Measurements from ENCODE around the gene MAN2B2. TPM values are rescaled to one million over a fixed set of nuclear protein-coding genes. Genes with fewer than 3 reads are reported as not detected.

The MAN2B2 gene
- total RNA-seq, 2 experiments from 2014 or later: 13.7 to 19.4 TPM

GRCh38 chr4:6527683-6528595, 47.0 kb upstream of the MAN2B2 start:
- Histone ChIP-seq H4K20me1 (ENCODE audit: insufficient read depth, low read length) (no peaks in the 10 kb centered on the region), H3K4me1 (ENCODE audit: insufficient read depth, low read length, poor library complexity, severe bottlenecking) (no peaks in the 10 kb centered on the region), H3K27ac (ENCODE audit: low read depth, low read length, poor library complexity, severe bottlenecking) (no peak overlapping the region), H3K79me2 (ENCODE audit: insufficient read depth, low read depth, low read length) (no peaks in the 10 kb centered on the region), H3K9me2 (ENCODE audit: insufficient read depth, low read length) (no peaks in the 10 kb centered on the region), H3K4me2 (ENCODE audit: low read length) (no peak overlapping the region), H2AFZ (ENCODE audit: low read length) (no peak overlapping the region), H3K9me3 (ENCODE audit: low read length) (no peaks in the 10 kb centered on the region), H3K36me3 (ENCODE audit: insufficient read depth, low read length) (no peaks in the 10 kb centered on the region), H3K4me3 (ENCODE audit: low read depth, low read length, poor library complexity, severe bottlenecking) (no peak overlapping the region)
- intact Hi-C loops (cut with micrococcal nuclease; ENCODE audit: unreplicated experiment): no loop called here
- no peak for DNase-seq (ENCODE audit: low spot score)
- CTCF ChIA-PET (ENCODE audit: unreplicated experiment): no interaction called here
- BruUV-seq (replicated peaks): no TSS peak
- POLR2A ChIA-PET: no interaction called here
- TF ChIP-seq EZH2phosphoT487 (IDR thresholded peaks at IDR 0.05; ENCODE audit: borderline replicate concordance, low read depth, low read length) (no peak), CTCF (conservative IDR thresholded peaks at IDR 0.05; ENCODE audit: low read length) (no peak)

- Histone ChIP-seq H3K4me3 (ENCODE audit: low read depth, low read length, poor library complexity, severe bottlenecking) (no peak overlapping the region), H3K9me3 (ENCODE audit: low read length) (no peaks in the 10 kb centered on the region), H3K4me2 (ENCODE audit: low read length) (no peak overlapping the region), H3K4me1 (ENCODE audit: insufficient read depth, low read length, poor library complexity, severe bottlenecking) (no peaks in the 10 kb centered on the region), H4K20me1 (ENCODE audit: insufficient read depth, low read length) (no peaks in the 10 kb centered on the region), H3K79me2 (ENCODE audit: insufficient read depth, low read depth, low read length) (no peaks in the 10 kb centered on the region), H3K27ac (ENCODE audit: low read depth, low read length, poor library complexity, severe bottlenecking) (no peak overlapping the region), H3K36me3 (ENCODE audit: insufficient read depth, low read length) (no peaks in the 10 kb centered on the region), H2AFZ (ENCODE audit: low read length) (no peak overlapping the region), H3K9me2 (ENCODE audit: insufficient read depth, low read length) (no peaks in the 10 kb centered on the region)
- intact Hi-C loops (cut with micrococcal nuclease; ENCODE audit: unreplicated experiment): no loop called here
- DNase-seq (ENCODE audit: low spot score): no peak
- POLR2A ChIA-PET: no interaction called here
- no TSS peak for BruUV-seq (replicated peaks)
- no peak for TF ChIP-seq EZH2phosphoT487 (IDR thresholded peaks at IDR 0.05; ENCODE audit: borderline replicate concordance, low read depth, low read length)
- TF ChIP-seq CTCF (conservative IDR thresholded peaks at IDR 0.05; ENCODE audit: low read length): no peak
- CTCF ChIA-PET (ENCODE audit: unreplicated experiment): no interaction called here
Observed at GRCh38 chr4:6529021-6529420, 46.0 kb upstream of the MAN2B2 start.

GRCh38 chr4:6530301-6530700, 44.7 kb upstream of the MAN2B2 start:
- Histone ChIP-seq H3K79me2 (ENCODE audit: insufficient read depth, low read depth, low read length) (no peaks in the 10 kb centered on the region), H4K20me1 (ENCODE audit: insufficient read depth, low read length) (no peaks in the 10 kb centered on the region), H3K4me3 (ENCODE audit: low read depth, low read length, poor library complexity, severe bottlenecking) (no peak overlapping the region), H3K4me1 (ENCODE audit: insufficient read depth, low read length, poor library complexity, severe bottlenecking) (no peaks in the 10 kb centered on the region), H3K27ac (ENCODE audit: low read depth, low read length, poor library complexity, severe bottlenecking) (no peak overlapping the region), H3K9me2 (ENCODE audit: insufficient read depth, low read length) (no peaks in the 10 kb centered on the region), H3K36me3 (ENCODE audit: insufficient read depth, low read length) (no peaks in the 10 kb centered on the region), H3K9me3 (ENCODE audit: low read length) (no peaks in the 10 kb centered on the region), H2AFZ (ENCODE audit: low read length) (no peak overlapping the region), H3K4me2 (ENCODE audit: low read length) (no peak overlapping the region)
- CTCF ChIA-PET (ENCODE audit: unreplicated experiment): no interaction called here
- intact Hi-C loops (cut with micrococcal nuclease; ENCODE audit: unreplicated experiment): no loop called here
- no peak for DNase-seq (ENCODE audit: low spot score)
- TF ChIP-seq EZH2phosphoT487 (IDR thresholded peaks at IDR 0.05; ENCODE audit: borderline replicate concordance, low read depth, low read length) (no peak), CTCF (conservative IDR thresholded peaks at IDR 0.05; ENCODE audit: low read length) (no peak)
- no TSS peak for BruUV-seq (replicated peaks)
- POLR2A ChIA-PET: no interaction called here
